ENCODE measurements around the gene SCD5. TPM values are rescaled to one million over a fixed set of nuclear protein-coding genes. Genes with fewer than 3 reads are reported as not detected.

The SCD5 gene
- total and polyA plus RNA-seq, 3 experiments from 2014 or later = 2.6 to 6.3 (median 6.2) TPM

- Mint-ChIP-seq H3K9me3 (no peaks in the 10 kb centered on the region), H3K4me3 (no peak overlapping the region), H3K36me3 (no peaks in the 10 kb centered on the region), H3K4me1 (no peaks in the 10 kb centered on the region), H3K27ac (no peak overlapping the region), H3K27me3 (peaks cover 2 to 9% of the 10 kb centered on the region in 2 donors)
- Histone ChIP-seq H3K9me3 (ENCODE audit: low read length) (no peaks in the 10 kb centered on the region), H3K4me1 (ENCODE audit: insufficient read depth, low read length) (no peaks in the 10 kb centered on the region), H3K27ac (ENCODE audit: low read depth, low read length) (no peak overlapping the region), H3K27me3 (ENCODE audit: insufficient read depth, low read length, poor library complexity, severe bottlenecking) (no peaks in the 10 kb centered on the region), H3K4me3 (ENCODE audit: low read length) (no peak overlapping the region), H3K36me3 (ENCODE audit: insufficient read depth, low read length) (no peaks in the 10 kb centered on the region)
- ChIA-PET CTCF (no interaction called here), POLR2A (no interaction called here)
- DNase-seq = no peak
Observed at GRCh38 chr4:82614838-82615449, 183.7 kb downstream of the SCD5 start.

DNA sequence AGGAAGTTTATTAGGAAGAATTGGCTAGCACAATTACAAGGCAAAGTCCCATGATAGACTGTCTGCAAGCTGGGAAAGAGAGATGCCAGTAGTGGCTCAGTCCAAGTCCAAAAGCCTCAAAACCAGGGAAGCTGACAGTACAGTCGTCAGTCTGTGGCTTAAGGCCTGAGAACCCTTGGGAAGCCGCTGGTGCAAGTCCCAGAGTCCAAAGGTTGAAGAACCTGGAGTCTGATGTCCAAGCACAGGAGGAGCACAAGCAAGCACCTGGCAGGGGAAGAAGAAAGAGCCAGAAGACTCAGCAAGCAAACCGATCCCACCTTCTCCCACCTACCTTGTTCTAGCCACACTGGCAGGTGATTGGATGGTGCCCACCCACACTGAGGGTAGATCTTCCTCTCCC, 185.5 kb downstream of the SCD5 start:
- Histone ChIP-seq H3K4me3 (ENCODE audit: low read length) (no peak overlapping the region), H3K27ac (ENCODE audit: low read depth, low read length) (no peak overlapping the region), H3K9me3 (ENCODE audit: low read length) (no peaks in the 10 kb centered on the region), H3K27me3 (ENCODE audit: insufficient read depth, low read length, poor library complexity, severe bottlenecking) (no peaks in the 10 kb centered on the region), H3K36me3 (ENCODE audit: insufficient read depth, low read length) (no peaks in the 10 kb centered on the region), H3K4me1 (ENCODE audit: insufficient read depth, low read length) (no peaks in the 10 kb centered on the region)
- peaks cover 4 to 13% of the 10 kb centered on the region in 2 donors for H3K27me3 Mint-ChIP-seq
- no peak for DNase-seq
- POLR2A ChIA-PET = no interaction called here
- no peak overlapping the region for H3K4me3 Mint-ChIP-seq
- no peaks in the 10 kb centered on the region for H3K36me3 Mint-ChIP-seq
- H3K27ac Mint-ChIP-seq = no peak overlapping the region
- H3K4me1 Mint-ChIP-seq = no peaks in the 10 kb centered on the region
- no peaks in the 10 kb centered on the region for H3K9me3 Mint-ChIP-seq
- CTCF ChIA-PET = no interaction called here

GRCh38 chr4:82611982-82612381, 186.6 kb downstream of the SCD5 start:
- Mint-ChIP-seq H3K27me3 (peaks cover 7 to 13% of the 10 kb centered on the region in 2 donors), H3K9me3 (no peaks in the 10 kb centered on the region), H3K4me1 (no peaks in the 10 kb centered on the region), H3K36me3 (no peaks in the 10 kb centered on the region), H3K4me3 (no peak overlapping the region), H3K27ac (no peak overlapping the region)
- no peaks in the 10 kb centered on the region for H3K4me1 ChIP-seq (ENCODE audit: insufficient read depth, low read length)
- DNase-seq = no peak
- no peaks in the 10 kb centered on the region for H3K36me3 ChIP-seq (ENCODE audit: insufficient read depth, low read length)
- ChIA-PET CTCF (interaction anchor here (0.8 to 1.5 kb wide), 2 partner anchors 8 to 35 kb away, joined by 3 read pairs; no protein-coding TSS in a partner anchor), POLR2A (no interaction called here)
- no peaks in the 10 kb centered on the region for H3K27me3 ChIP-seq (ENCODE audit: insufficient read depth, low read length, poor library complexity, severe bottlenecking)
- no peak overlapping the region for H3K4me3 ChIP-seq (ENCODE audit: low read length)
- no peaks in the 10 kb centered on the region for H3K9me3 ChIP-seq (ENCODE audit: low read length)
- H3K27ac ChIP-seq (ENCODE audit: low read depth, low read length) = no peak overlapping the region

GRCh38 chr4:82611527-82611926, 187.1 kb downstream of the SCD5 start:
- Mint-ChIP-seq H3K9me3 (no peaks in the 10 kb centered on the region), H3K4me1 (no peaks in the 10 kb centered on the region), H3K4me3 (no peak overlapping the region), H3K27ac (no peak overlapping the region), H3K27me3 (peaks cover 7 to 13% of the 10 kb centered on the region in 2 donors), H3K36me3 (no peaks in the 10 kb centered on the region)
- Histone ChIP-seq H3K4me1 (ENCODE audit: insufficient read depth, low read length) (no peaks in the 10 kb centered on the region), H3K27ac (ENCODE audit: low read depth, low read length) (no peak overlapping the region), H3K36me3 (ENCODE audit: insufficient read depth, low read length) (no peaks in the 10 kb centered on the region), H3K4me3 (ENCODE audit: low read length) (no peak overlapping the region), H3K9me3 (ENCODE audit: low read length) (no peaks in the 10 kb centered on the region), H3K27me3 (ENCODE audit: insufficient read depth, low read length, poor library complexity, severe bottlenecking) (no peaks in the 10 kb centered on the region)
- ChIA-PET POLR2A (no interaction called here), CTCF (interaction anchor here (0.8 to 1.5 kb wide), 2 partner anchors 8 to 36 kb away, joined by 3 read pairs; no protein-coding TSS in a partner anchor)
- no peak for DNase-seq

DNA sequence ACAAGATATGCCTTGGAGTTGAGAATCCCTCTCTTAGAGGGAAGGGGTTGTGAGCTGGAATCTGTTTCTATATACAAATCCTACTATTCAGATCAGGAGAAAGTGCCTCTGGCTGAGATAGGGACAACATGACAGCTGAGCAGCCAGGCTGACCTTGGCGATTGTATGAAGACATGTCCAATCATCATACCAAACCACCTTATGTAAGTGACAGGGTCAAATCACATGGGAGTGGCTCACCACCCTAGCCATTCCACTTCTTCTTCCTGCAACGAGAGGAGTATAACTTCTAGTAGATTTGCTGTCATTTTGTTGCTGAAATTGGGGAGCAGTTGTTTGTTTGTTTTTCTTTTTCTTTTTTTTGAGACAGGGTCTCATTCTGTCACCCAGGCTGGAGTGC, 188.6 kb downstream of the SCD5 start:
- ChIA-PET CTCF (no interaction called here), POLR2A (no interaction called here)
- Mint-ChIP-seq H3K36me3 (no peaks in the 10 kb centered on the region), H3K27me3 (peaks cover 7 to 12% of the 10 kb centered on the region in 2 donors), H3K4me1 (no peaks in the 10 kb centered on the region), H3K4me3 (no peak overlapping the region), H3K9me3 (no peaks in the 10 kb centered on the region), H3K27ac (no peak overlapping the region)
- Histone ChIP-seq H3K9me3 (ENCODE audit: low read length) (no peaks in the 10 kb centered on the region), H3K27me3 (ENCODE audit: insufficient read depth, low read length, poor library complexity, severe bottlenecking) (no peaks in the 10 kb centered on the region), H3K4me1 (ENCODE audit: insufficient read depth, low read length) (no peaks in the 10 kb centered on the region), H3K36me3 (ENCODE audit: insufficient read depth, low read length) (no peaks in the 10 kb centered on the region), H3K27ac (ENCODE audit: low read depth, low read length) (no peak overlapping the region), H3K4me3 (ENCODE audit: low read length) (no peak overlapping the region)
- no peak for DNase-seq

GRCh38 chr4:82606622-82607021, 192.0 kb downstream of the SCD5 start:
- POLR2A ChIA-PET = no interaction called here
- H3K9me3 ChIP-seq (ENCODE audit: low read length) = no peaks in the 10 kb centered on the region
- Mint-ChIP-seq H3K9me3 (no peaks in the 10 kb centered on the region), H3K4me1 (no peaks in the 10 kb centered on the region), H3K36me3 (peaks cover 0 to 2% (median 0%) of the 10 kb centered on the region in 3 donors), H3K27ac (no peak overlapping the region), H3K4me3 (no peak overlapping the region), H3K27me3 (peaks cover 4 to 7% of the 10 kb centered on the region in 2 donors)
- CTCF ChIA-PET = no interaction called here
- DNase-seq = no peak
- no peaks in the 10 kb centered on the region for H3K27me3 ChIP-seq (ENCODE audit: insufficient read depth, low read length, poor library complexity, severe bottlenecking)
- H3K36me3 ChIP-seq (ENCODE audit: insufficient read depth, low read length) = no peaks in the 10 kb centered on the region
- H3K4me3 ChIP-seq (ENCODE audit: low read length) = no peak overlapping the region
- no peaks in the 10 kb centered on the region for H3K4me1 ChIP-seq (ENCODE audit: insufficient read depth, low read length)
- no peak overlapping the region for H3K27ac ChIP-seq (ENCODE audit: low read depth, low read length)

DNA sequence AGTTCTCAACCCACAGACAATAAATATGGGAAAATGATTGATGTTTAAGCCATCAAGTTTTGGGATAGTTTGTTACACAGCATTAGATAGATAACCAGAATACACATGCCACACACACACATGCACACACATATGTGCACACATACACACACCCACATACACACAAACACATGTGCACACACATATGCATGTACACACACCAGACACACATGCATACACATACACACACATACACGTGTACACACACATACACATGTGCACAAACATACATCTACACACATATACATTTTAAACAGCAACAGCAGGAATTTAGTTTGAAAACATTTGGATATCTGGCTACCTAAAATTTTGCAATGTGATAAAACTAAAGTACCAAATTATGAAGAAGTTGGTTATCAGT, 194.1 kb downstream of the SCD5 start:
- CTCF ChIA-PET = no interaction called here
- POLR2A ChIA-PET = no interaction called here
- H3K27me3 Mint-ChIP-seq = peaks cover 5 to 10% of the 10 kb centered on the region in 2 donors

DNA sequence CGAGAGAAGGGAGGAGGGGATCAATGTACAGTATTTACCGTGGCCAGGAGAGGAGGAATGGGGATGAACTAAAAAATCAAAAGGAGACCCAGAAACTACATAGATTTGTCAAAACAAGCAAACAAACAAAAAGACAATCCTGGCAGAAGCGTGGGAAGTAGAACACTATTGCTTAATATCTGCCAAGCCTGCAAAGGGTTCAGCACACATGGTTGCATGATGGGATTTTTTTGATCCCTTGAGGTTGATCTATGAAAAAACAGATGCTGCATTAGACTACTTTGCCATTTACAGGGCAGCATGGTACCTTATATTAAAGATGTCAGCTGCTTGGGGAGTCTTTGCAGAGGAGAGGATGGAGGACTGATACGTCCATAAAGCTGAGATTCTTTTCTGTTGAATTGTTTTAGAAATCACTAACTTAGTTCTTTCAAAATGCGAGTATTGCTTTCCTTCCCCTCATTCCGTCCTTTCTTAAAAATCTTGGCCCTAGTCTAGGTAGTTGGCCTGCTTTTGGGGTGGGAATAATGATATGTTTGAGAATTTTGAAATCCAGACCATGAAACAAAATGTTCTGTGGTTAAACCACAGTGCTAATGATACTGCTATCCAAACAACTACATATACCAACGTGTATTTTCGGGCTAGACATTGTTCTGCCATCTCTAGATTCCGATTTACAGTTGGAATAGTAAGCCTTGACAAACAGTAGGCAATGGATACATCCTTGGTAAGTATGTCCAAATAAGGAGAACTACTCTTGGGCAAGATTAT, 197.2 kb downstream of the SCD5 start:
- Mint-ChIP-seq H3K9me3 (no peaks in the 10 kb centered on the region), H3K4me1 (no peaks in the 10 kb centered on the region), H3K4me3 (no peak overlapping the region), H3K36me3 (peaks cover 0 to 2% (median 0%) of the 10 kb centered on the region in 3 donors), H3K27ac (no peak overlapping the region), H3K27me3 (peaks cover 4 to 15% of the 10 kb centered on the region in 2 donors)
- no peaks in the 10 kb centered on the region for H3K36me3 ChIP-seq (ENCODE audit: insufficient read depth, low read length)
- H3K4me1 ChIP-seq (ENCODE audit: insufficient read depth, low read length) = no peaks in the 10 kb centered on the region
- no peak overlapping the region for H3K27ac ChIP-seq (ENCODE audit: low read depth, low read length)
- no peak overlapping the region for H3K4me3 ChIP-seq (ENCODE audit: low read length)
- CTCF ChIA-PET = no interaction called here
- POLR2A ChIA-PET = no interaction called here
- H3K27me3 ChIP-seq (ENCODE audit: insufficient read depth, low read length, poor library complexity, severe bottlenecking) = no peaks in the 10 kb centered on the region
- no peaks in the 10 kb centered on the region for H3K9me3 ChIP-seq (ENCODE audit: low read length)
- no peak for DNase-seq

More for the DNA sequence above, 194.1 kb downstream of the SCD5 start:
- Mint-ChIP-seq H3K27ac (no peak overlapping the region), H3K9me3 (no peaks in the 10 kb centered on the region), H3K4me1 (no peaks in the 10 kb centered on the region), H3K36me3 (peaks cover 0 to 2% (median 0%) of the 10 kb centered on the region in 3 donors), H3K4me3 (no peak overlapping the region)
- Histone ChIP-seq H3K27ac (ENCODE audit: low read depth, low read length) (no peak overlapping the region), H3K4me3 (ENCODE audit: low read length) (no peak overlapping the region), H3K36me3 (ENCODE audit: insufficient read depth, low read length) (no peaks in the 10 kb centered on the region), H3K27me3 (ENCODE audit: insufficient read depth, low read length, poor library complexity, severe bottlenecking) (no peaks in the 10 kb centered on the region), H3K4me1 (ENCODE audit: insufficient read depth, low read length) (no peaks in the 10 kb centered on the region), H3K9me3 (ENCODE audit: low read length) (no peaks in the 10 kb centered on the region)
- no peak for DNase-seq

Data from CD8-positive, alpha-beta memory T cell (primary cell).